ENCODE data around the gene CATSPERD.

CATSPERD gene

DNA sequence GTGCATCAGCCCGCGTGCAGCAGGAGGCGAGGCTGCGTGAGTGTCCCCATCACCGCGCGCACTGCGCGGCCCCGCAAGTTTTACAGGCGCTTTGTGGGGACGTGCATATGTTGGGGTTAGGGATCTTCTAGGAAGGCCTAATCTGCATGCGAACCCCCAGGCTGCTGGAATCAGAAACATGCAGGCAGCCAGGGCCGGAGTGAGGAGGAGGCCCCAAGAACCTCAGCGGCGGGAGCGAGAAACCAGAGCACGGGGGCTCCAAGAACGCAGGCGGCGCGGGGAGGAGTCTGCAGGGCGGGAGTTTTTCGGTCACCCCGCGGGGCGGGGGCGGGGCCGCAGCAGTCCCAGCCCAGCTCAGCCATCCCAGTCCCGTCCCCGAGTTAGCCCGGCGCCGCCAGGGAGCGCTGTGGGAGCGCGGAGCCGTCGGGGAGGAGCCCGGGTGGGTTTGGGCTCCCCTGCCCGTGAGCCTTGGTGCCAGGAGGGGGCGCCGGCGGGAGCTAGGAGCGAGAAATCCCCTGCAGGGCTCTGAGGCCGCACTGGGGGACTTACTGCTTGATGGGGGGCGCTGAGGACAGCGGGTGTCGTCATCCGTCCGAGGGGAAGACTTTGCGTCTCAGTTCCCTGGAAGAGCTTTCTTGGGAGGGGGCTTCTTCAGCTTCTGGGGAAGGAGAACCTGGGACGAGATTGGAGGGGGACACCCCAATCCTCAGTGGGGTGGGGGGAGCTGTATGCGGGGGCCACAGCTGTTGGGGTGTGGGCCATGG, 83.5 kb downstream of the CATSPERD start:
- peak; percentile 97 for TF ChIP-seq CTCF (IDR thresholded peaks at IDR 0.05)

GRCh38 chr19:5804516-5805461, 84.4 kb downstream of the CATSPERD start, which contains the start of gene NRTN:
TSS of gene NRTN (plus strand) at chr19:5805067. CDS start at chr19:5824166, 19,099 bp downstream.
- TF ChIP-seq CTCF (IDR thresholded peaks at IDR 0.05) = no peak

DNA sequence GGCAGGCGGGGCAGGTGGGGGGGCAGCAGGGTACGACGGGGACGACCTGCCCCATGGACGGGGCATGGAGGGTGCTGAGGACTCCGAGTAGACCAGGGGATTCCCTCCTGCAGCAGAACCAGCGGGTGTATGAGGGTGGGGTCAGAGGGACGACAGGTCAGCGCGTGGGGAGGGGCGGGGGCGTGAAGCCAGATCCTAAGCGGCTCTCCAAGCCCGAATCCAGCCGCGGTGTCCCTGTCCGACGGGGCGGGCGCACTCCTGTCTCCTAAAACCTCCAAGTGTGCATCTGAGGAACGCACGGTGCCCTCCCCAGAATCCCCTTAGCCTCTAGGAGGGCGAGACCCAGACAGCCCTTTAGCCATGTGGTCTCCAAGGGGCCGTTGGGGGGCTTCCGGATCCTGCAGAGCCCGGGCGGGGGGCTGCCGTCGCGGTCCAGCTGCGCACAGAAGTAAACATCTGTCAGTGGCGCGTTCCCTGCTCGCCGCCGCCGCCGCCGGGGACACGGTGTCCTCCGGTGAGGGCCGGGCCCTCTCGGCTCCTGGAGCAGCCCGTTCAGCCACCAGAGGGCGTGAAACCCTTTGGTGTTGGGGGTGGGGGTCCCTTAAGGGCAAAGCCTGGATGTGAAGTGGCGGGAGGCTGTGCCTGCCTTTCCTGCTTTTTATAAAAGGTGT, 85.2 kb downstream of the CATSPERD start:
- peak; percentile 87 for TF ChIP-seq CTCF (IDR thresholded peaks at IDR 0.05)

- TF ChIP-seq CTCF (IDR thresholded peaks at IDR 0.05) = peak; percentile 32; the same call in 1 of the 2 replicates
These were observed 85.7 kb downstream of the CATSPERD start for GRCh38 chr19:5806133-5806489.

DNA sequence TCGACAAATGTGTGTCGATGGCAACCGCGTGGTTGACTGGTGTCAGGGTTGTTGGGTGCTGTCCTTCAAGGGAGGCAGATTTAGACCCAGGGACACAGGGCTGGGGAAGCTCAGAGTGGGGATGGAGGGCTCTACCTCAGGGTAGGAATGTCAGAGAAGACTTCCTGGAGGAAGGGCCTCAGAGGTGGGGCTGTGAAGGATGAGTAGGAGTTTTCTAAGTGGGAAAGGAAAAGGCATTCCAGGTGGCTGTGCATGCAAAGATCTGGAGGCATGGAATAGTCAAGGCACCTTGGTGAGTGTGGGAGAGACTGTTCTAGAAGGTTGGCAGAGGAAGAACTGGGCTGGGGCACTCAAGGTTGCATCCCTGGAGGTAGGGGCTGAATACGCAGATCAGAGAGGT, 86.5 kb downstream of the CATSPERD start:
- no peak for TF ChIP-seq CTCF (IDR thresholded peaks at IDR 0.05)

DNA sequence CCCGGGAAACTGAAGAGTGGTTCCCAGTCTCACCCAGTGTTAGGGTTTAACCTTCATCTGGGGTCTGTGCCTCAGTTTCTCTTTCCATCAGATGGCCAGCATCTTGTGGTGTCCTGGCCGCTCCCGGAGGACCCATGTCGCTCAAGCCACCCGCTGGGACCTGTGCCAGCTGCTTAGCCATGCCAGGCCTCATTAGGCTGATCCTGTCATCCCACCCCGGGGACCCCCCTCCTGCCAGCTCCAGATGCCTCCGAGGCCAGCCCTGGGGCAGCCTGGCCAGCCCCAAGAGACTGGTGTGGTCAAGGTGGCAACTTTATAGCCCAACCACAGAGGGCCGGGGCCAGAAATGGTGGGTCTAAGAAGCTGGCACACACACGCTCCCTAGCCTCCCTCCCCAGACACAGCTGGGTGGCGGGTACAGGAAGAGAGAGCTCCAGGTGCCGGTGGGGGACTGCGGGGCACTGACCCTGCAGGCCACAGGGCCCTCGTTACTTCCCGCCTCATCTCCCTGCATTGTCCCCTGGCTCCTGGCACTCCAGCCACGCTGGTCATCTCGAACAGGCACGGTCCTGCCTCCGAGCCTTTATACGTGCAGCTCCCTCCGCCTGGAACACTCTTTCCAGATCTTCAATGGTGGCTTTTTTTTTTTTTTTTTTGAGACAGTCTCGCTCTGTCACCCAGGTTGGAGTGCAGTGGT, 87.8 kb downstream of the CATSPERD start:
- TF ChIP-seq CTCF (IDR thresholded peaks at IDR 0.05) = no peak

- TF ChIP-seq CTCF (IDR thresholded peaks at IDR 0.05) = no peak
These were observed 88.6 kb downstream of the CATSPERD start for GRCh38 chr19:5809053-5809452.
